K562 (cell line): ENCODE measurements around the gene MME. TPM values are rescaled to one million over a fixed set of nuclear protein-coding genes. Genes with fewer than 3 reads are reported as not detected.

ENCODE experiments used
- CEBPB ChIP-seq: fragments of 450-650 bp; IDR thresholded peaks from 2 replicates; pipeline ENCODE4 v1.6.1; 2016; ENCODE audit warnings: missing genetic modification characterization, missing compliant biosample characterization
- CHAMP1 ChIP-seq: fragments of 450-650 bp; IDR thresholded peaks from 2 replicates; pipeline ENCODE4 v1.6.1; 2016; ENCODE audit warnings: mild to moderate bottlenecking
- CXXC5 ChIP-seq: fragments of 250-450 bp; sonication (Bioruptor Pico); IDR thresholded peaks from 2 replicates; pipeline ENCODE4 v1.8.0; 2022; ENCODE audit warnings: inconsistent platforms, mild to moderate bottlenecking, moderate library complexity
- E2F1 ChIP-seq: sonication (generic); formaldehyde crosslinking; IDR thresholded peaks from 2 replicates; pipeline ENCODE4 v1.8.1; 2023; ENCODE audit warnings: mild to moderate bottlenecking, missing genetic modification reagents, moderate library complexity
- JUNB ChIP-seq: fragments of 450-650 bp; formaldehyde crosslinking; conservative IDR thresholded peaks from 2 replicates; pipeline ENCODE4 v1.4.0; 2020; ENCODE audit warnings: mild to moderate bottlenecking
- KDM5B ChIP-seq: fragments of 200-600 bp; sonication (generic); IDR thresholded peaks from 2 replicates; pipeline ENCODE4 v1.6.1; 2012; ENCODE audit warnings: low read depth, mild to moderate bottlenecking, moderate library complexity, low read length, control low read depth, inconsistent platforms; ENCODE audit not compliant: insufficient replicate concordance
- NCOA1 ChIP-seq: fragments of 450-650 bp; IDR thresholded peaks from 2 replicates; pipeline ENCODE4 v1.6.1; 2016; ENCODE audit warnings: low read depth
- NEUROD1 ChIP-seq: fragments of 150-350 bp; IDR thresholded peaks from 2 replicates; pipeline ENCODE4 v1.6.1; 2014; ENCODE audit warnings: borderline replicate concordance, low read length, low read depth; ENCODE audit not compliant: partially characterized antibody
- PYGO2 ChIP-seq: fragments of 450-650 bp; IDR thresholded peaks from 2 replicates; pipeline ENCODE4 v1.6.1; 2016; ENCODE audit warnings: mild to moderate bottlenecking, missing genetic modification characterization, moderate library complexity, missing compliant biosample characterization
- RERE ChIP-seq: sonication (generic); formaldehyde crosslinking; IDR thresholded peaks from 2 replicates; pipeline ENCODE4 v1.8.0; 2023; ENCODE audit warnings: missing genetic modification reagents, mild to moderate bottlenecking, borderline replicate concordance
- SMARCA5 ChIP-seq: fragments of 450-650 bp; IDR thresholded peaks from 2 replicates; pipeline ENCODE4 v1.6.1; 2016
- TAF7 ChIP-seq: fragments of 450-650 bp; IDR thresholded peaks from 2 replicates; pipeline ENCODE4 v1.6.1; 2016; ENCODE audit warnings: missing genetic modification characterization, missing compliant biosample characterization
- XRCC3 ChIP-seq: fragments of 450-650 bp; IDR thresholded peaks from 2 replicates; pipeline ENCODE4 v1.6.1; 2017; ENCODE audit warnings: mild to moderate bottlenecking, moderate library complexity
- ZFP36 ChIP-seq: fragments of 150-350 bp; IDR thresholded peaks from 2 replicates; pipeline ENCODE4 v1.6.1; 2018; ENCODE audit warnings: low read length, low read depth; ENCODE audit not compliant: partially characterized antibody
- ZMIZ1 ChIP-seq, 2 experiments: fragments of 150-350 bp in 1 of 2; IDR thresholded peaks; 2 replicates each; pipeline ENCODE4 v1.6.1; 2012 to 2016; ENCODE audit warnings: low read depth in 2 of 2, low read length in 2 of 2, mild to moderate bottlenecking in 1 of 2, moderate library complexity in 1 of 2
- ZNF695 ChIP-seq: fragments of 450-650 bp; formaldehyde crosslinking; IDR thresholded peaks from 2 replicates; pipeline ENCODE4 v1.4.0; 2020; ENCODE audit warnings: mild to moderate bottlenecking, moderate library complexity
- polyA plus RNA-seq, 8 experiments: library from polyadenylated mRNA; depleted of rRNA in 4 of 8; stranded (reverse) in 5 of 8; unstranded in 3 of 8; fragments of >200 nt; fragmentation: Nextera tagmentation in 2 of 8; fragmentation: Illumina TruSeq in 1 of 8; extraction: Ambion mirVana in 2 of 8; extraction: Trizol in 1 of 8; gene quantifications; 2 replicates each; pipeline versions ENCODE4 v1.2.1 to v1.2.3, GENCODE V29; 2011 to 2014; ENCODE audit warnings: inconsistent platforms in 1 of 8, missing spikeins in 1 of 8
- total RNA-seq, 7 experiments: library from RNA; depleted of rRNA in 6 of 7; stranded (reverse); fragments of >200 nt in 6 of 7; fragmentation: Illumina TruSeq in 2 of 7; extraction: Trizol in 2 of 7; gene quantifications; 2 replicates each; pipeline versions ENCODE4 v1.2.1 to v1.2.3, GENCODE V29; 2011 to 2021; ENCODE audit warnings: low replicate concordance in 1 of 7

The MME gene
- total and polyA plus RNA-seq, 9 of the 15 experiments (the other 6 are each of a cell fraction or from before 2014, with no cell fraction given) = 0.80 to 8.6 (median 2.5) TPM

GRCh38 chr3:155179437-155179827, 99.3 kb downstream of the MME start (continued):
- TF ChIP-seq E2F1 (CRISPR knock-in tag) (no peak), CXXC5 (CRISPR knock-in tag) (peak; percentile 33; the same call in 1 of the 2 replicates), TAF7 (no peak), KDM5B (no peak), NCOA1 (0 out of 2 replicates have a peak, but pooled peaks have one; percentile 44), CHAMP1 (peak; percentile 86), ZNF695 (no peak), PYGO2 (tag) (no peak), ZMIZ1 (IDR thresholded peaks at IDR 0.05; ENCODE audit: low read depth in 2 of 2, low read length in 2 of 2) (peak in 1 of 2 experiments; percentile 71; a peak in 2 of 4 replicates), NEUROD1 (no peak), RERE (CRISPR knock-in tag) (no peak), CEBPB (tag) (no peak), ZFP36 (no peak), XRCC3 (no peak), JUNB (CRISPR knock-in tag) (no peak), SMARCA5 (no peak)
